ENCODE results near the gene LCE7A.

- TF ChIP-seq CTCF (IDR thresholded peaks at IDR 0.05): no peak
- TF ChIP-seq POLR2A (IDR thresholded peaks at IDR 0.05): no peak
These were observed 21.1 kb downstream of the LCE7A start for GRCh38 chr1:152880907-152881306.

All from right lobe of liver (tissue), 4 donors.